ENCODE measurements around the gene SLC16A5.

DNA sequence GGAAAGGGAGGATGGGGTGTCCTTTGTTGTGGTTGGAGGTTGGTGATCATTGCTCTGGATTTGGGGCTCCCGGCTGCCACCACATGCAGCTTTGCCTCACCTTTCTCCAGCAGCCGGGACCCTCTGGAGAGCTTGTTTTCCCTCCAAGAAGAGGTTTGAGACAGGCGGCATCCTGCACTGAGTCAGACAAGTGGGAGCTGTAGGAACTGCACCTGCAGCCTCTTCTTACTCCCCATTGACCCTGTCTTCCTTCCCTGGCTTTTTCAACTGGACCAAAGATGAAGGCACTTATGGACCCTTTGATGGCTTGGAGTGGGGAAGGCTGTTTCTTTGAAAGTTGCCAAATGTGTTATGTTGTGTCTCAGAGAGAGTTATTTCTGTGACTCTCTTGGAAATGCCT lies 24.1 kb upstream of the SLC16A5 start:
- TF ChIP-seq, protein P1, sequence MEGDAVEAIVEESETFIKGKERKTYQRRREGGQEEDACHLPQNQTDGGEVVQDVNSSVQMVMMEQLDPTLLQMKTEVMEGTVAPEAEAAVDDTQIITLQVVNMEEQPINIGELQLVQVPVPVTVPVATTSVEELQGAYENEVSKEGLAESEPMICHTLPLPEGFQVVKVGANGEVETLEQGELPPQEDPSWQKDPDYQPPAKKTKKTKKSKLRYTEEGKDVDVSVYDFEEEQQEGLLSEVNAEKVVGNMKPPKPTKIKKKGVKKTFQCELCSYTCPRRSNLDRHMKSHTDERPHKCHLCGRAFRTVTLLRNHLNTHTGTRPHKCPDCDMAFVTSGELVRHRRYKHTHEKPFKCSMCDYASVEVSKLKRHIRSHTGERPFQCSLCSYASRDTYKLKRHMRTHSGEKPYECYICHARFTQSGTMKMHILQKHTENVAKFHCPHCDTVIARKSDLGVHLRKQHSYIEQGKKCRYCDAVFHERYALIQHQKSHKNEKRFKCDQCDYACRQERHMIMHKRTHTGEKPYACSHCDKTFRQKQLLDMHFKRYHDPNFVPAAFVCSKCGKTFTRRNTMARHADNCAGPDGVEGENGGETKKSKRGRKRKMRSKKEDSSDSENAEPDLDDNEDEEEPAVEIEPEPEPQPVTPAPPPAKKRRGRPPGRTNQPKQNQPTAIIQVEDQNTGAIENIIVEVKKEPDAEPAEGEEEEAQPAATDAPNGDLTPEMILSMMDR (IDR thresholded peaks at IDR 0.05; ENCODE audit: poor library complexity, severe bottlenecking) = no peak
- no peak for TF ChIP-seq POLR2AphosphoS5 (IDR thresholded peaks at IDR 0.05)
- TF ChIP-seq TAF1 (IDR thresholded peaks at IDR 0.05; ENCODE audit: low read depth) = no peak
- TF ChIP-seq EP300 (conservative IDR thresholded peaks at IDR 0.05; ENCODE audit: poor library complexity, severe bottlenecking) = no peak
- no peak for TF ChIP-seq REST (IDR thresholded peaks at IDR 0.05; ENCODE audit: borderline replicate concordance)
- TF ChIP-seq RAD21 (conservative IDR thresholded peaks at IDR 0.05) = no peak
